Esophagus (tissue), 2 donors: Measurements from ENCODE around the gene ZYG11B. TPM values are rescaled to one million over a fixed set of nuclear protein-coding genes. Genes with fewer than 3 reads are reported as not detected.
"Not testable (repeated sequence)": the region's sequence is repeated elsewhere in the genome, so short reads cannot be mapped to it uniquely, and the experiment has no call there.

Experiments used
- H3K27ac ChIP-seq, 2 donors: one replicate each; pipeline ENCODE4 v1.5.1; 2013; ENCODE audit warnings: low read depth in 2 of 2, mild to moderate bottlenecking in 2 of 2, inconsistent platforms in 1 of 2, low read length in 1 of 2, moderate library complexity in 1 of 2
- H3K27me3 ChIP-seq, 2 donors: one replicate each; pipeline ENCODE4 v1.6.1; 2013; ENCODE audit warnings: low read length in 2 of 2, control low read depth in 1 of 2, mild to moderate bottlenecking in 1 of 2; ENCODE audit not compliant: insufficient read depth in 2 of 2, control insufficient read depth in 1 of 2
- H3K36me3 ChIP-seq, 2 donors: one replicate each; pipeline ENCODE4 v1.6.1; 2013; ENCODE audit warnings: low read length in 1 of 2; ENCODE audit not compliant: control insufficient read depth in 2 of 2, insufficient read depth in 2 of 2
- H3K4me1 ChIP-seq, 2 donors: one replicate each; pipeline ENCODE4 v1.6.1; 2013; ENCODE audit warnings: low read length in 1 of 2; ENCODE audit not compliant: control insufficient read depth in 2 of 2, insufficient read depth in 2 of 2
- H3K4me3 ChIP-seq, 2 donors: one replicate each; pipeline ENCODE4 v1.5.1; 2013; ENCODE audit warnings: low read length in 2 of 2, mild to moderate bottlenecking in 2 of 2, low read depth in 1 of 2, moderate library complexity in 1 of 2
- H3K9me3 ChIP-seq, 2 donors: one replicate each; pipeline ENCODE4 v1.6.1; 2013; ENCODE audit warnings: mild to moderate bottlenecking in 2 of 2, low read depth in 1 of 2, low read length in 1 of 2, moderate library complexity in 1 of 2; ENCODE audit not compliant: control insufficient read depth in 2 of 2, insufficient read depth in 1 of 2
- WGBS, 2 donors: extraction: QIAGEN DNeasy Blood & Tissue Kit; methylation state at CpG; one replicate each; pipeline ENCODE4 v1.1.7; 2013; 5-methylcytosine and 5-hydroxymethylcytosine counted together
- polyA plus RNA-seq, 2 donors: library from polyadenylated mRNA; stranded (reverse); fragments of 200-250 nt; gene quantifications; one replicate each; pipeline ENCODE4 v1.2.3, GENCODE V29; 2013
- donor health status: healthy with polysubstance abuse.
- donor health status: Bipolar disorder and iron deficiency.

ZYG11B gene
- polyA plus RNA-seq, 2 donors = 3.4 TPM

DNA sequence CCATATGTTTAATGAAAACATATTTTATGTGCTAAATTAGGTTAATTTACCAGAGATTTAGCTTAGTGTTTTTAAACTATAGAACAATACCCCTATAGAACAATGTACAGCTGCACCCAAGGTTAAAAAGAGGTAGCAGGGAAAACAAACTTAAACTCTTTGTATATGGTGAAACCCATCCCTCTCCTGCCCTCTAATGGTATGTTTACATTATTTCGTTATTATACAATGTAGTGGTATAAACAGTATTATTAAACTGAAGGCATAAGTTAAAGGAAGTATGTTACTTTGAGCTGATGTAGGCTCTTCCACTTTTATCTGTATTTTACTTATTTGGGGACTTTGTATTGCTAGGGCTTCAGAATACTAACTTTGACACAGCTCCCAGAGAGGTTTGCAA is 99.6 kb downstream of the ZYG11B start:
- WGBS, 2 donors = 18 to 24% methylated on average over 1 of the region's 1 CpG
- Histone ChIP-seq H3K27me3 (no peaks in the 10 kb centered on the region), H3K27ac (no peak overlapping the region), H3K4me1 (no peaks in the 10 kb centered on the region), H3K9me3 (no peaks in the 10 kb centered on the region), H3K36me3 (peaks cover 2 to 6% of the 10 kb centered on the region in 2 donors), H3K4me3 (no peak overlapping the region)

DNA sequence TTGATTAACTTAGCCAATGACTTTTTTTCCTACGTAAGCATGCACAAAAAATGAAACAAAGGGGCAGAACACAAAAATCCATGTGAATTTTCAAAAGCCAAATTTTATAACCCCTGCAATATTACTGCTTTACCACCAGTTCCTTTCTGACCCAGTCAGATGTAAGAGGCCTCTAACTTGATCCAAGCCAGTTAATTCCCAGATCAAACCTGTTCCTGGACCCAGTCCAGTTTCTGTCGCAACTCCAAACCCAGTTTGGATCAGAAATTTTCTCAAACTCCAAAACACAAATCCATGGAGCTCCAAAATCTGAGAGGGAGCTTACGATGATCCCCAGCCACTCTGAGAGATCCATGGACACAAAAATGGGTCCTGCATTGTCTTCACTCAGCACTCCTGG is 108.5 kb downstream of the ZYG11B start:
- 78 to 79% methylated on average over 3 of the region's 3 CpGs for WGBS, 2 donors
- Histone ChIP-seq H3K4me3 (no peak overlapping the region), H3K27ac (no peak overlapping the region), H3K9me3 (no peaks in the 10 kb centered on the region), H3K27me3 (no peaks in the 10 kb centered on the region), H3K36me3 (no peaks in the 10 kb centered on the region), H3K4me1 (no peaks in the 10 kb centered on the region)

DNA sequence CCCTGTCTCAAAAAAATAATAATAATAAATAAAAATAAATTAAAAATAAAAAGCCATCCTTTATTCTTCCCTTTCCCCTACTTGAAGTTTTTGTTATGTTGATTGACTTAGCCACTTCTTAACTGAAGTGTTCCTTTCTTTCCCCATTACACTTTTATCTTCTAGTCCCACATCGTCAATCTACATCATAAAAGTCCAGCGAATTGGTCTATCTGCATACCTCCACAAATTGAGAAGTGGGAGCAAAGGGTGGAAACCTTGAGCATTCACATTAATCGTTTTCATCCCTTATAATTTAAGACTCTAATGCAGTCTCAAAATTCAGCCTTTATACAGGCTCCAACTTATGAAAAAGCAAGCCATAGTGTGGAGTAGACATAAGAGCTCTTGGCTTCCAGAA is 109.8 kb downstream of the ZYG11B start:
- no peak overlapping the region for H3K4me3 ChIP-seq
- no peaks in the 10 kb centered on the region for H3K27me3 ChIP-seq
- H3K9me3 ChIP-seq = no peaks in the 10 kb centered on the region
- H3K36me3 ChIP-seq = no peaks in the 10 kb centered on the region
- 60 to 69% methylated on average over 3 of the region's 3 CpGs for WGBS, 2 donors
- no peak overlapping the region for H3K27ac ChIP-seq
- H3K4me1 ChIP-seq = no peaks in the 10 kb centered on the region

DNA sequence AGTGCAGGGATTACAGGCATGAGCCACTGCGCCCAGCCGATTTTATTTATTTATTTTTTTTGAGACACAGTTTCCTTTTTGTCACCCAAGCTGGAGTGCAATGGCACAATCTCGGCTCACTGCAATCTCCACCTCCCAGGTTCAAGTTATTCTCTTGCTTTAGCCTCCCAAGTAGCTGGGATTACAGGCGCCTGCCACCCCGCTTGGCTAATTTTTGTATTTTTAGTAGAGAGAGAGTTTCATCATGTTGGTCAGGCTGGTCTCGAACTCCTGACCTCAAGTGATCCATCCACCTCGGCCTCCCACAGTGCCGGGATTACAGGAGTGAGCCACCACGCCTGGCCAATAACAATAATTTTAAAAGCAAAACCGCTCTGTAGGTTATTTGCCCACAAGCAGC is 112.9 kb downstream of the ZYG11B start:
- not testable (repeated sequence) for H3K27me3 ChIP-seq, H3K9me3 ChIP-seq, H3K27ac ChIP-seq, H3K4me1 ChIP-seq, H3K4me3 ChIP-seq, H3K36me3 ChIP-seq
- 91 to 94% methylated on average over 10 of the region's 10 CpGs for WGBS, 2 donors

DNA sequence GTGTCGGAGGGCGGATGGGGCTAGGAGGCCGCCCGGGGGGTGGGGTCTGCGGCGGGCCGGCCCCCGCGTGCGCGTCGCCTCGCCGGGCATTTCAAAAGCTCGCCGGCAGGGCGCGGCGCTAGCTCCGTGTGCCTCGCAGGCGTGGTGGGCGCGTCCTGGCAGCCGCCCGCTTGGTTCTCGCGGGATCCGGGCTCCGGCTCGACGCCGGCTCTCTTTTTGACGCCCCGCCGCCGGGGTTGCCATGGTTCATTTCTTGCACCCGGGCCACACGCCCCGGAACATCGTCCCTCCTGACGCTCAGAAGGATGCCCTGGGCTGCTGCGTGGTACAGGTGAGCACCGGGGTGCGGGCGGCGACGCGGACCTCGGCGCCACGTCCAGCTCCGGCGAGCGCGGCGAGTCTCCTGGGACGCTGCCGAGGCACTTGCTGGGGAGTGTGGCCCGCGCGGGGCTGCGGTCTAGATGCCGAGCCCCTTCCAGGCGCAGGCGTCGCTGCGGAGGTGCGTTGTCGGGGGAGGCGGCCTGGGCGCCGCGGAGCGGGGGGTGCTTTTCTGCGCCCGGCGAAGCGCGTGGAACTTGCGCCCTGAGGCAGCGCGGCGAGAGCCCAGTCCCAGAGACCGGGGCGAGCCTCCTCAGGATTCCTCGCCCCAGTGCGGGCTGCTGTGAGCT is 116.5 kb downstream of the ZYG11B start, which contains the start of gene ZYG11A:
Gene ZYG11A (plus strand): TSS at position 118 of the 668 bp plus-strand sequence. CDS start 124 bp downstream, at position 242.
- Histone ChIP-seq H3K27ac (no peak within 1 kb of the TSS), H3K9me3 (peaks cover 0 to 2% of the 10 kb centered on the region in 2 donors), H3K4me1 (peaks cover 8 to 9% of the 10 kb centered on the region in 2 donors), H3K27me3 (peaks cover 0 to 9% of the 10 kb centered on the region in 2 donors), H3K4me3 (peak within 1 kb of the TSS; percentile 49 to 61), H3K36me3 (no peaks in the 10 kb centered on the region)
- 3 to 4% methylated on average over 82 to 88 of the region's 88 CpGs for WGBS, 2 donors

GRCh38 chr1:52845119-52845518 is 118.9 kb downstream of the ZYG11B start:
- WGBS, 2 donors = 73 to 84% methylated on average over 6 of the region's 6 CpGs
- H3K27ac ChIP-seq, H3K4me1 ChIP-seq, H3K36me3 ChIP-seq, H3K4me3 ChIP-seq, H3K9me3 ChIP-seq, H3K27me3 ChIP-seq: not testable (repeated sequence)

DNA sequence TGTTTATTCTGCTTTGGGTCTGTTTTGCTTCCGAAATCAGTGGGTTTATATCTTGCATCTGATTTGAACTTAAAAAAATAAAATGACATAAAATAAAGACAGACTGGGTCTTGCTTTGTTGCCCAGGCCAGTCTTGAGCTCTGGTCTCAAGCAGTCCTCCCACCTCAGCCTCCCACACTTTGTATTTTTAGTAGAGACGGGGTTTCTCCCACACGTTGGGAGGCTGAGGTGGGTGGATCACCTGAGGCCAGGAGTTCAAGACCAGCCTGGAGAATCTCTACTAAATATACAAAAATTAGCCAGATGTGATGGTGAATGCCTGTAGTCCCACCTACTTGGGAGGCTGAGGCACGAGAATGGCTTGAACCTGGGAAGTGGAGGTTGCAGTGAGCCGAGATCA is 122.2 kb downstream of the ZYG11B start:
- Histone ChIP-seq H3K27me3 (peaks cover 0 to 3% of the 10 kb centered on the region in 2 donors), H3K36me3 (no peaks in the 10 kb centered on the region), H3K27ac (no peak overlapping the region), H3K4me3 (no peak overlapping the region), H3K4me1 (no peaks in the 10 kb centered on the region), H3K9me3 (no peaks in the 10 kb centered on the region)
- WGBS, 2 donors = 79 to 87% methylated on average over 5 of the region's 5 CpGs

GRCh38 chr1:52850951-52851350 is 124.7 kb downstream of the ZYG11B start:
- Histone ChIP-seq H3K9me3 (no peaks in the 10 kb centered on the region), H3K27ac (no peak overlapping the region), H3K4me3 (no peak overlapping the region), H3K27me3 (no peaks in the 10 kb centered on the region), H3K4me1 (no peaks in the 10 kb centered on the region), H3K36me3 (no peaks in the 10 kb centered on the region)
- 89 to 91% methylated on average over 4 of the region's 4 CpGs for WGBS, 2 donors

DNA sequence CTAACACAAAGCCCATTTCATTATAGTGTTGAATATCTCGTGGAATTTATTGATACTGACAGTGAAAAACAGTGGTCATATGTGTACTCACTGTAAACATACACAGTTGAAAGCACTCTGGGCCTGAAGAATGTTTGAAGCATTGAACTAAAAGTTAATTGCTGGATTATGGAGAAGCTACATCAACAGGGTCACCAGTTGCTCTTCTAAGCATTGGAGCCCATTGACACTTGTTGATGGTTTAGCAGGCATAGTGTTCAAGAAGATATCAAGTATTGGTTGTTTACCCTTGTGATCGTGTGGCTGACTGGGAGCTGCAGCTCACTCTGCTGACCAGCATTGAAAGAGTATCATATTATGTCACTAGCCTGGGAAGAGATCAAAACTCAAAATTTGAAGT is 126.6 kb downstream of the ZYG11B start:
- Histone ChIP-seq H3K27ac (no peak overlapping the region), H3K27me3 (no peaks in the 10 kb centered on the region), H3K36me3 (no peaks in the 10 kb centered on the region), H3K4me1 (no peaks in the 10 kb centered on the region), H3K9me3 (no peaks in the 10 kb centered on the region), H3K4me3 (no peak overlapping the region)
- WGBS, 2 donors = 70 to 75% methylated on average over 2 of the region's 2 CpGs

GRCh38 chr1:52855584-52855983 is 129.3 kb downstream of the ZYG11B start:
- no peaks in the 10 kb centered on the region for H3K4me1 ChIP-seq
- H3K27me3 ChIP-seq = no peaks in the 10 kb centered on the region
- WGBS, 2 donors = 93 to 94% methylated on average over 4 of the region's 4 CpGs
- no peak overlapping the region for H3K4me3 ChIP-seq
- H3K27ac ChIP-seq = no peak overlapping the region
- H3K9me3 ChIP-seq = no peaks in the 10 kb centered on the region
- no peaks in the 10 kb centered on the region for H3K36me3 ChIP-seq
